K562 (cell line): ENCODE data around the gene COL1A2. TPM values are rescaled to one million over a fixed set of nuclear protein-coding genes. Genes with fewer than 3 reads are reported as not detected.

Experiments
- ATAC-seq: fragments of 200-7000 bp; cut with Tn5 transposase; 3 replicates; pipeline ENCODE4 v1.9.1; 2020; ENCODE audit warnings: moderate library complexity
- BruUV-seq: library from RNA; stranded (reverse); fragments of 400-500 nt; replicated peaks from 2 replicates; lab custom pipeline; 2021; lab: Mats Ljungman, UMichigan
- CTCF ChIA-PET: fragments of 300-600 bp; formaldehyde crosslinking; extraction: SDS; loops from one replicate; lab custom pipeline; 2021; ENCODE audit warnings: low intra/inter-chr PET ratio; lab: Yijun Ruan, JAX
- POLR2A ChIA-PET: fragments of 300-600, 350-650 bp; sonication (Branson Sonifier 250); formaldehyde crosslinking; extraction: SDS; loops from one replicate; lab custom pipeline; 2021; ENCODE audit warnings: antibody characterized with exemption, inconsistent platforms; lab: Yijun Ruan, JAX
- DNase-seq, 4 experiments: peaks; one replicate each; pipeline versions ENCODE4 v3.0.0 to v3.0.0-alpha.2; 2011 to 2018; ENCODE audit warnings: low spot score in 3 of 4, mixed read lengths in 3 of 4; ENCODE audit errors: extremely low read depth in 1 of 4
- FAIRE-seq: peaks from 2 replicates; lab custom pipeline; 2011; peaks lifted over from hg19 to GRCh38; lab: Jason Lieb, UNC
- H2AFZ ChIP-seq: 2 replicates; pipeline ENCODE4 v1.6.0; 2011; ENCODE audit warnings: low read depth, low read length, control low read depth, inconsistent platforms
- H3K27ac ChIP-seq: fragments of 200-600 bp; 3 replicates; pipeline ENCODE4 v1.8.0; 2011; ENCODE audit warnings: low read depth, mild to moderate bottlenecking, control low read depth, inconsistent platforms, low read length, moderate library complexity, mixed read lengths; ENCODE audit errors: extremely low read depth
- H3K27me3 ChIP-seq, 2 experiments: fragments of 300-600 bp in 1 of 2; 2 replicates in 1 of 2; 3 replicates in 1 of 2; pipeline versions ENCODE4 v1.6.0 to v1.8.0; 2011; ENCODE audit warnings: inconsistent platforms in 2 of 2, low read length in 2 of 2, mild to moderate bottlenecking in 1 of 2, mixed read lengths in 1 of 2, moderate library complexity in 1 of 2; ENCODE audit not compliant: control insufficient read depth in 2 of 2, insufficient read depth in 2 of 2
- H3K36me3 ChIP-seq: fragments of 300-600 bp; 3 replicates; pipeline ENCODE4 v1.8.0; 2011; ENCODE audit warnings: mild to moderate bottlenecking, low read length, inconsistent platforms; ENCODE audit not compliant: control insufficient read depth, insufficient read depth
- H3K4me1 ChIP-seq, 2 experiments: fragments of 200-600 bp in 1 of 2; replicated peaks in 1 of 2; 2 replicates in 1 of 2; 3 replicates in 1 of 2; pipeline versions ENCODE4 v1.5.1 to v1.8.0; 2011; ENCODE audit warnings: inconsistent platforms in 2 of 2, low read length in 2 of 2, mild to moderate bottlenecking in 1 of 2, mixed read lengths in 1 of 2, moderate library complexity in 1 of 2; ENCODE audit not compliant: control insufficient read depth in 2 of 2, insufficient read depth in 2 of 2
- H3K4me2 ChIP-seq: 2 replicates; pipeline ENCODE4 v1.6.1; 2011; ENCODE audit warnings: low read length, control low read depth, inconsistent platforms, mixed read lengths; ENCODE audit not compliant: insufficient read depth
- H3K4me3 ChIP-seq: fragments of 200-600 bp; sonication (generic), shearing (Covaris generic); 2 replicates; pipeline ENCODE4 v1.5.1; 2016; ENCODE audit warnings: control low read depth, inconsistent platforms
- H3K79me2 ChIP-seq: fragments of 200-600 bp; 3 replicates; pipeline ENCODE4 v1.8.0; 2011; ENCODE audit warnings: low read length, inconsistent platforms; ENCODE audit not compliant: control insufficient read depth, insufficient read depth
- H3K9ac ChIP-seq, 2 experiments: 2 replicates each; pipeline versions ENCODE4 v1.6.0 to v1.6.1; 2011; ENCODE audit warnings: low read depth in 2 of 2, low read length in 2 of 2, control low read depth in 1 of 2, inconsistent platforms in 1 of 2, mild to moderate bottlenecking in 1 of 2, mixed read lengths in 1 of 2; ENCODE audit not compliant: insufficient read depth in 1 of 2
- H3K9me1 ChIP-seq: one replicate; pipeline ENCODE4 v1.6.0; 2011; ENCODE audit warnings: inconsistent platforms, mild to moderate bottlenecking, low read length, moderate library complexity; ENCODE audit not compliant: control insufficient read depth, insufficient read depth
- H3K9me3 ChIP-seq: replicated peaks from 2 replicates; pipeline ENCODE4 v1.5.1; 2011; ENCODE audit warnings: low read depth, low read length, inconsistent platforms; ENCODE audit not compliant: control insufficient read depth, insufficient read depth
- H4K20me1 ChIP-seq: replicated peaks from 2 replicates; pipeline ENCODE4 v1.6.1; 2011; ENCODE audit warnings: low read length, inconsistent platforms, mixed read lengths; ENCODE audit not compliant: control insufficient read depth, insufficient read depth
- HLTF ChIP-seq: fragments of 450-650 bp; IDR thresholded peaks from 2 replicates; pipeline ENCODE4 v1.6.1; 2016
- MLLT1 ChIP-seq, 2 experiments: fragments of 450-650 bp; IDR thresholded peaks; 2 replicates each; pipeline ENCODE4 v1.6.1; 2016
- NBN ChIP-seq: fragments of 450-650 bp; IDR thresholded peaks from 2 replicates; pipeline ENCODE4 v1.6.1; 2016; ENCODE audit warnings: low read depth, mild to moderate bottlenecking
- NFYB ChIP-seq: IDR thresholded peaks from 2 replicates; pipeline ENCODE4 v1.6.1; 2011; ENCODE audit warnings: mild to moderate bottlenecking, moderate library complexity; ENCODE audit not compliant: insufficient read length; ENCODE audit errors: extremely low read depth
- POLR3A ChIP-seq: IDR thresholded peaks from 2 replicates; pipeline ENCODE4 v1.6.1; 2011; ENCODE audit warnings: borderline replicate concordance, mild to moderate bottlenecking, moderate library complexity; ENCODE audit not compliant: insufficient read length, insufficient read depth; ENCODE audit errors: extremely low read depth
- SMAD4 ChIP-seq: fragments of 250-450 bp; sonication (Bioruptor Pico); conservative IDR thresholded peaks from 2 replicates; pipeline ENCODE4 v1.8.0; 2021; ENCODE audit warnings: inconsistent platforms, mild to moderate bottlenecking, moderate library complexity
- ZNF212 ChIP-seq: fragments of 450-650 bp; formaldehyde crosslinking; IDR thresholded peaks from 2 replicates; pipeline ENCODE4 v1.4.0; 2020; ENCODE audit warnings: mild to moderate bottlenecking
- ZNF511 ChIP-seq: sonication (generic); formaldehyde crosslinking; IDR thresholded peaks from 2 replicates; pipeline ENCODE4 v1.8.0; 2022; ENCODE audit warnings: mild to moderate bottlenecking, missing genetic modification reagents
- ZNF586 ChIP-seq: fragments of 450-650 bp; formaldehyde crosslinking; conservative IDR thresholded peaks from 2 replicates; pipeline ENCODE4 v1.4.0; 2020; ENCODE audit warnings: mild to moderate bottlenecking, moderate library complexity
- ZSCAN32 ChIP-seq: fragments of 450-650 bp; formaldehyde crosslinking; IDR thresholded peaks from 2 replicates; pipeline ENCODE4 v1.4.0; 2020; ENCODE audit warnings: mild to moderate bottlenecking, moderate library complexity
- WGBS: fragments of 100-300 bp; shearing (Covaris generic); methylation state at CpG from one replicate; pipeline ENCODE4 v1.1.6; 2016; ENCODE audit warnings: low coverage, mixed read lengths; ENCODE audit not compliant: insufficient coverage; ENCODE audit errors: missing lambda C conversion rate; 5-methylcytosine and 5-hydroxymethylcytosine counted together
- in situ Hi-C: fragments of 300-500 bp; cut with MboI; formaldehyde crosslinking; loops from 4 replicates; pipeline ENCODE4 v1.15.0; 2018; ENCODE audit warnings: inconsistent platforms, mixed read lengths
- intact Hi-C: fragments of 100-400 bp; cut with micrococcal nuclease; formaldehyde crosslinking; loops from 2 replicates; pipeline ENCODE4 v1.14.2; 2022
- polyA plus RNA-seq, 8 experiments: library from polyadenylated mRNA; depleted of rRNA in 4 of 8; stranded (reverse) in 5 of 8; unstranded in 3 of 8; fragments of >200 nt; fragmentation: Nextera tagmentation in 2 of 8; fragmentation: Illumina TruSeq in 1 of 8; extraction: Ambion mirVana in 2 of 8; extraction: Trizol in 1 of 8; gene quantifications; 2 replicates each; pipeline versions ENCODE4 v1.2.1 to v1.2.3, GENCODE V29; 2011 to 2014; ENCODE audit warnings: inconsistent platforms in 1 of 8, missing spikeins in 1 of 8
- total RNA-seq, 7 experiments: library from RNA; depleted of rRNA in 6 of 7; stranded (reverse); fragments of >200 nt in 6 of 7; fragmentation: Illumina TruSeq in 2 of 7; extraction: Trizol in 2 of 7; gene quantifications; 2 replicates each; pipeline versions ENCODE4 v1.2.1 to v1.2.3, GENCODE V29; 2011 to 2021; ENCODE audit warnings: low replicate concordance in 1 of 7

The COL1A2 gene
- total and polyA plus RNA-seq, 9 of the 15 experiments (the other 6 are each of a cell fraction or from before 2014, with no cell fraction given) = 0.94 to 11.6 (median 1.7) TPM

GRCh38 chr7:94458041-94458440 is 63.3 kb downstream of the COL1A2 start:
- H3K79me2 ChIP-seq = no peaks in the 10 kb centered on the region
- TF ChIP-seq NFYB = no peak
- TF ChIP-seq ZNF212 (CRISPR knock-in tag) = no peak
- no peak for TF ChIP-seq POLR3A
- no peak for TF ChIP-seq ZNF511 (CRISPR knock-in tag)
- TF ChIP-seq MLLT1 (IDR thresholded peaks at IDR 0.05) = no peak
- TF ChIP-seq SMAD4 (CRISPR knock-in tag) = no peak
- TF ChIP-seq ZNF586 (CRISPR knock-in tag) = no peak
- no peak for TF ChIP-seq ZSCAN32 (CRISPR knock-in tag)
- TF ChIP-seq HLTF = no peak
- TF ChIP-seq NBN = no peak
- POLR2A ChIA-PET = no interaction called here
- no peaks in the 10 kb centered on the region for H3K27me3 ChIP-seq
- no peaks in the 10 kb centered on the region for H3K4me1 ChIP-seq
- H3K27ac ChIP-seq = no peak overlapping the region
- no peaks in the 10 kb centered on the region for H3K36me3 ChIP-seq
- no peaks in the 10 kb centered on the region for H4K20me1 ChIP-seq
- H2AFZ ChIP-seq = no peak overlapping the region
- CTCF ChIA-PET = no interaction called here
- ATAC-seq = no peak
- H3K9ac ChIP-seq = no peak overlapping the region
- no peaks in the 10 kb centered on the region for H3K9me3 ChIP-seq
- FAIRE-seq = no peak
- H3K4me3 ChIP-seq = no peak overlapping the region
- WGBS = 1% methylated on average over 4 of the region's 4 CpGs
- in situ Hi-C loops (no loop called here), intact Hi-C loops (no loop called here)
- no TSS peak for BruUV-seq
- no peak overlapping the region for H3K4me2 ChIP-seq
- H3K9me1 ChIP-seq = no peaks in the 10 kb centered on the region
- DNase-seq = no peak
